Peyer's patch (tissue), 4 donors: ENCODE results near the gene MRAS.

ENCODE experiments used
- CTCF ChIP-seq, 6 experiments: fragments of 450-650 bp in 4 of 6; fragments of 200-600 bp in 2 of 6; sonication (generic) in 1 of 6; IDR thresholded peaks; one replicate each; pipeline ENCODE4 v1.5.1; 2017 to 2019; ENCODE audit warnings: antibody characterized with exemption in 6 of 6, mild to moderate bottlenecking in 3 of 6, moderate library complexity in 1 of 6
- POLR2A ChIP-seq, 2 donors: fragments of 450-650 bp; IDR thresholded peaks; one replicate each; pipeline ENCODE4 v1.5.1; 2017; ENCODE audit warnings: antibody characterized with exemption in 2 of 2, mild to moderate bottlenecking in 2 of 2, moderate library complexity in 2 of 2

- no peak for TF ChIP-seq CTCF (IDR thresholded peaks at IDR 0.05)
- no peak for TF ChIP-seq POLR2A (IDR thresholded peaks at IDR 0.05)
These were observed 70.3 kb downstream of the MRAS start for GRCh38 chr3:138418601-138419206.
